ENCODE measurements around the gene ARMH2. TPM values are rescaled to one million over a fixed set of nuclear protein-coding genes. Genes with fewer than 3 reads are reported as not detected.

Gene ARMH2
- total RNA-seq, 6 experiments from 2014 or later: not detected

DNA sequence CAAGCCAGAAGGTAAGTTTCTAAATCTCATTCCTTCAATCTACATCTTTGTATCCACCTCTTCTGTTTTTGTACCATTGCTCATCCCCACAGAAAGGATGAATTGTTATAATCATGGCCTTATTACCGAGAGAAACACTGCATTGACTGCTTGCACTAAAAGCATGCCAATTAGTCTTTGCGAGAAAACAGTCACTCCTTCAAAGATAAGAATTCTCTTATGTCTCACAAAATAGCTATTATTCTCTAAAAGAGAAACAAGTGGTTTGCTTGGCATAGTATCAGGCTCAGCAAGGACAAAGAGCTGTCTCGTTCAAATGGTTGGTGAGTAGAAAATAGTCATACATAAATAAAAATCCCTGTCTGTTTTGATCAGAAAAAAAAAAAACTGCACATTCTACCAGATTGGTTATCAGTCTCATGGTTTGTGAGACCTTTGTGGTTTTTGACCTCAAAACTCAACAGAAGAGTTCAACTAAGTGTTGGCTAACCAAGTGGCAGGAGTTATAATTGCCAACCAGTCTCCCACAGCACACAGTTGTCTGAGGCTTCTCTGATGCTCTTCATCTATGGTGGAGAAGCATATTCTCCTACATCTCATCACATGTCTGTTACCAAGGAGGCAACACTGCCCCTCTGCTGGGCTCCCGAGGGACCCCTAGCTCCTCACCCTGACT, 35.1 kb upstream of the ARMH2 start:
- peaks cover 20% of the 10 kb centered on the region for H3K27me3 Mint-ChIP-seq (ENCODE audit: insufficient read depth)
- H3K4me1 Mint-ChIP-seq (ENCODE audit: low read depth): peaks cover 23% of the 10 kb centered on the region
- no peak overlapping the region for H3K4me3 Mint-ChIP-seq
- H3K36me3 Mint-ChIP-seq (ENCODE audit: low read depth): peaks cover 4% of the 10 kb centered on the region
- DNase-seq: no peak
- H3K27ac Mint-ChIP-seq: no peak overlapping the region
- no peaks in the 10 kb centered on the region for H3K9me3 Mint-ChIP-seq
- TF ChIP-seq, protein P1, sequence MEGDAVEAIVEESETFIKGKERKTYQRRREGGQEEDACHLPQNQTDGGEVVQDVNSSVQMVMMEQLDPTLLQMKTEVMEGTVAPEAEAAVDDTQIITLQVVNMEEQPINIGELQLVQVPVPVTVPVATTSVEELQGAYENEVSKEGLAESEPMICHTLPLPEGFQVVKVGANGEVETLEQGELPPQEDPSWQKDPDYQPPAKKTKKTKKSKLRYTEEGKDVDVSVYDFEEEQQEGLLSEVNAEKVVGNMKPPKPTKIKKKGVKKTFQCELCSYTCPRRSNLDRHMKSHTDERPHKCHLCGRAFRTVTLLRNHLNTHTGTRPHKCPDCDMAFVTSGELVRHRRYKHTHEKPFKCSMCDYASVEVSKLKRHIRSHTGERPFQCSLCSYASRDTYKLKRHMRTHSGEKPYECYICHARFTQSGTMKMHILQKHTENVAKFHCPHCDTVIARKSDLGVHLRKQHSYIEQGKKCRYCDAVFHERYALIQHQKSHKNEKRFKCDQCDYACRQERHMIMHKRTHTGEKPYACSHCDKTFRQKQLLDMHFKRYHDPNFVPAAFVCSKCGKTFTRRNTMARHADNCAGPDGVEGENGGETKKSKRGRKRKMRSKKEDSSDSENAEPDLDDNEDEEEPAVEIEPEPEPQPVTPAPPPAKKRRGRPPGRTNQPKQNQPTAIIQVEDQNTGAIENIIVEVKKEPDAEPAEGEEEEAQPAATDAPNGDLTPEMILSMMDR (IDR thresholded peaks at IDR 0.05): no peak

DNA sequence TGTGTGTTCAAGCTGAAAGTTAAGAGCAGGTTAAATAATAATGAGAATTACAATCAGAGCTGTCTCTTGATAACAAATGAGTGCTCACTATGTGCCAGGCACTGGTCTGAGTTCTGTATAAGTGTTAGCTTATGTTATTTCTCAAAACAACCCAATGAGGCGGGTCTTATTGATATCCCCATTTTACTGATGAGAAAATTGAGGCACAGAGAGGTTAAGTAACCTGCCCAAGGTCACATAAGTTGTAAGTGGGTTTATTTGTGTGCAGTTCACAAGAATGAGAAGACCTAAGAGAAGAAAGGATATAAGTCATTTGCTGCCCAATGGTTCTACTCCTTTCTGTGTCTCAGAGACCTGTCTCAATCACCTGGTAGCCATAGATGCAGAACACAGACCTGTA, 34.1 kb upstream of the ARMH2 start:
- Mint-ChIP-seq H3K27ac (no peak overlapping the region), H3K4me3 (no peak overlapping the region), H3K9me3 (no peaks in the 10 kb centered on the region), H3K36me3 (ENCODE audit: low read depth) (no peaks in the 10 kb centered on the region; the same call in none of the 2 replicates), H3K4me1 (ENCODE audit: low read depth) (peaks cover 23% of the 10 kb centered on the region), H3K27me3 (ENCODE audit: insufficient read depth) (peaks cover 21% of the 10 kb centered on the region)
- TF ChIP-seq, protein P1 (IDR thresholded peaks at IDR 0.05): no peak
- no peak for DNase-seq

DNA sequence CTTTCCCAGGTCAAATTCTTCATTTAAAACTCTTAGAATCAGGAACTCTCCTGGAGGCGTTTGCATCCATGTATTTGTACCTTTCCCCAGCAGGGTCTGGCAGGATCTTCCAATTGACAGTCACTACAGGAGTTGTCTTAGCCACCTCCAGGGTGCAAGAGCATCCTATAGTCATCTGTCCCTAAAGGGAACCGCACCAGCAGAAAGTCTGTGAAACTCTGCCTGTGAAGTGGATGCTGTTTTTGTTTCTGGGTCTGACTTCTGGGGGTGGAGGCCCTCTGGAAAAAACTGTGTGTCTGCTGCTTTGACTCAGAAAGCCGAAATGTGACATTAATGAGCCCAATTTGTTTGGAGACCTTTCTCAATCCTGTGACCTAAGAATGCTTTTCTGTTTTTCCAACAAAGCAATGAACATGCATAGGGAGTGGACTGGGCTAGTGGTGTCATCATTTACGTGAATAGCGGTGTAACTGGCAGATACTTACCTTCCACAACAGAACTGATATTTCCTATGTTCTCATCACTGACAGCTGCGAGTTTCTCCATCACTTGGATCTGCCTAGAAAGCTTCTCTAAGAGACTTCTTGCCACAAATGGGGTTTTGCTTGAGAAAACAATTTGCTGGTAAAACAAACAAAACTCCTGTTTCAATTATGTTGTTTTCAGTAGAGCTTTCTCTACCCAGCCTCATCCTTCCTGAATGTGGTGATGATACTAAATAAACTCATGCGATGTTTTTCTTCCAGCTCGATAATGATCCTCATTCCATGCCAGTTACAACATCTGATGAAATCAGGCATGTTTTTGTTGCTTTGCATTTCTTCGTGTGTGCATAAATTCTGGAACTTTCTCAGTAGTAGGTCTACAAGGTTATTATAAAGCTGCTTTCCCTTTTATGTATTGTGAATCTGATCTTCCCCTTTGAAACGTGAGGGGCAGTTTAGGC, 33.3 kb upstream of the ARMH2 start:
- Mint-ChIP-seq H3K9me3 (no peaks in the 10 kb centered on the region), H3K27me3 (ENCODE audit: insufficient read depth) (peaks cover 21% of the 10 kb centered on the region), H3K4me3 (no peak overlapping the region), H3K4me1 (ENCODE audit: low read depth) (peaks cover 23% of the 10 kb centered on the region), H3K27ac (no peak overlapping the region), H3K36me3 (ENCODE audit: low read depth) (no peaks in the 10 kb centered on the region; the same call in 1 of the 2 replicates)
- TF ChIP-seq, protein P1 (IDR thresholded peaks at IDR 0.05): no peak
- DNase-seq: peak; percentile 8

DNA sequence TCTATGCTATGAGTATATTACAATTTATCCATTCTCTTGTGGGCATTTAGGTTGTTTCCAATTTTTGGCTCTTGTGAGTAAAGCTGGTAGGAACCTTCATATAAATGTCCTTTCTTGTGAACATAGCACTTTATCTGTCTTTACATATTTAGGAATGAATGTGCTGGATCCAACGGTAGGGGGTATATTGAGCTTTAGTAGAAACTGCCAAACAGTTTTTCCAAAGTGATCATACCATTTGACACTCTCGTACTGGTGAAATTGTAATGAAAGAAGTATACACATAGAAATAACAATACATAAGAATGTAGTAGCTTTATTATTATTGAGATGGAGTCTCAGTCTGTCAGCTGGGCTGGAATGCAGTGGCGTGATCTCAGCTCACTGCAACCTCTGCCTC, 30.9 kb upstream of the ARMH2 start:
- Mint-ChIP-seq H3K4me1 (ENCODE audit: low read depth) (peaks cover 23% of the 10 kb centered on the region), H3K9me3 (no peaks in the 10 kb centered on the region), H3K4me3 (no peak overlapping the region), H3K27ac (no peak overlapping the region), H3K36me3 (ENCODE audit: low read depth) (no peaks in the 10 kb centered on the region; the same call in 1 of the 2 replicates), H3K27me3 (ENCODE audit: insufficient read depth) (peaks cover 6% of the 10 kb centered on the region)
- TF ChIP-seq, protein P1 (IDR thresholded peaks at IDR 0.05): no peak
- DNase-seq: no peak

DNA sequence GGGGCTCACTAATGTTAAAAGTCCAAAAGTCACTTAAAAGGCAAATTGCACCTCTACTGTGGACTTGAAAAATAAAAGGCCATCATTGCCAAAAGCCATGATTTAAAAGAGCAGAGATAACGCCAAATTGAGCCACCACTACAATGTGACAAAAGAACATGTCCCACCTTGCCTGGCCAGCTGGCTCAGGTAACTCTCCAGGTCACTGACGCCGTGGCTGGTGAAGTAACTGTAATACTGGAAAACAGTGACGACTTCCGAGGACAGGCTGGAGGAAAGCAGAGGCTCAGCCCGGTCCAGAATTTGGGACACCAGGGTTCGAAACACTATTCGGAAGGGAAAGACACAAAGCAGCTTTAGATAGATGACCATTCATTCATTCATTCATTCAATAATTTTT, 29.3 kb upstream of the ARMH2 start:
- TF ChIP-seq, protein P1 (IDR thresholded peaks at IDR 0.05): no peak
- H3K9me3 Mint-ChIP-seq: no peaks in the 10 kb centered on the region
- DNase-seq: no peak
- peaks cover 19% of the 10 kb centered on the region for H3K4me1 Mint-ChIP-seq (ENCODE audit: low read depth)
- no peak overlapping the region for H3K27ac Mint-ChIP-seq
- H3K36me3 Mint-ChIP-seq (ENCODE audit: low read depth): no peaks in the 10 kb centered on the region
- H3K4me3 Mint-ChIP-seq: no peak overlapping the region
- H3K27me3 Mint-ChIP-seq (ENCODE audit: insufficient read depth): peaks cover 6% of the 10 kb centered on the region

Measured in HFFc6 (cell line).